T-helper 1 cell treated with Interleukin-12 subunit alpha and Interleukin-12 subunit beta and Interleukin-4 antibody, amounts not matched to agents 30 ng/mL and 1 ng/mL, for 36 hours (primary cell): ENCODE measurements around the gene TCF20. TPM values are rescaled to one million over a fixed set of nuclear protein-coding genes. Genes with fewer than 3 reads are reported as not detected.

Experiments
- intact Hi-C: fragments of 100-400 bp; cut with micrococcal nuclease; formaldehyde crosslinking; loops from one replicate; pipeline ENCODE4 v1.15.1; 2024
- total RNA-seq: library from RNA; stranded (reverse); gene quantifications from 2 replicates; pipeline ENCODE4 v1.2.3, GENCODE V29; 2022

The TCF20 gene
- total RNA-seq, 1 donor from 2014 or later, result 84.4 TPM

DNA sequence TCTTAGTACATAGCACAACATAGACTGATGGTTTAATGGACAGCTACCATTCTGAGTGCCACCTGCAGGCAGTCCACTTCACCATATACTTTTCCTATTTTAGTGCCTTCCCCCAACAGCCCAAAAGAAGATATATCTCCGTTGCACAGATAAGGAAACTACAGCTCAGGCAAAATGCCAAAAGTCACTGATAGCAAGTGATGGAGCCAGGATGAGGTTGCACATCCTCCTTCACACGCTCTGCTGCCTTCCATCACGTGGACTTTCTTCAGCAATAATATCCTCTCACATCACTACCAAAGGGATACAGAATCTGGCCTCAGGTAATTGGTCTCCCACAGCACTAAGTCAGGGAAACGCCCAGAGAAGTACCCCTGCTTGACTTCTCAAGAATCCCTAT is 7.5 kb downstream of the TCF20 start:
- intact Hi-C loops, result loop anchor here (2.0 kb wide), 1 partner anchor 46 kb away; no protein-coding TSS in a partner anchor

DNA sequence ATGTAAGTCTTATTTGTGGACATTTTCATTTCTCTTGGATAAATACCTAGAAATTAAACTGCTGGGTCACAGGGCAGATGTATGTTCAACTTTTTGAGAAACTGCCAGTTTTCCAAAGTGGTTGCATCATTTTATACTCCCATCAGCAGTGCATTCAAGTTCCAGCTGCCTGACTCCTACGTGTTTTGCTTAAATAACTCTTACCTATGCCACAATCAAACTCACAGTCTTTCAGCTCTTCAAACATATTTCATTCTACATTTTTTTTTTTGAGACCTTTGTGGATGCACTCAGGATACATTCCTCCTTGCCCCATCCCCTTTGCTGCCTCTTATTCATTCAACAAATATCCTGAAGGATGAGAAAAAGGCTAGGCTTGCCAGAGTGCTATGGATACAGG is 9.2 kb downstream of the TCF20 start:
- intact Hi-C loops, result no loop called here

DNA sequence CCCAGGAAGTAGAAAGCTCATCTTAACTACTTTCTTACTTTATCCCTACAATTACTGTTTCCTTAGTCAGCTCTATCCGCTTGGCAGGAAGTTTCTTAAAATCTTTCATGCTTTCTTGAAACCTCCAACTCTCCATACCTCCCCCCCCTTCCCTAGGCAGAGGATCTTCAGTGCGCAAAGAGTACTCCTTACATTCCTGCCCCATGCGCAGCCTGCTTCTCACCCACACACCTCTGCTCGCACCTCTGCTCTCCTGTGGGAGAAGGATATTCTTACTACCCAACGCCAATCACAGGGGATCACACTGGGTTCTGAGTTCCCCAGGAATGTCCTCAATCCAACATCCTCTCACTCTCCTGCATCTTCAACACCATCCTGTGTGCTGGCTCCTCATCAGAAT is 12.3 kb downstream of the TCF20 start:
- intact Hi-C loops, result no loop called here

DNA sequence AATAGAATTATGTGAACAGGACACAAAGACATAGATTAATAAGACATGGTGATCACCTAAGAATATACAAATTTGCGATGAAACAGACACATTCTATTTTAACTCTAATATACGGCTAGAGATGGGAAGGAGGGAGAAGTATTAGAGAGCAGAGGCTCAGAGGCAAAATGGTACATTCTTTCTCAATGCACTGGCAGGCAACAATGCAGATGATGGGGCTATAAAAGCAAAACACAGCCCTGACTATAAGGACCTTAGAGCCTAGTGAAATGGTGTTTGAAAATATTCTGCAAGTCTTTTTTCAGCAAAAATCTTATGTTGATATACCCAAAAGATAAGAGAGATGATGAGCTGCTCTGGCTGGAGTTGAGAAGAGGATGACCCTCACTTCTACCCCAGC is 13.1 kb downstream of the TCF20 start:
- intact Hi-C loops, result no loop called here

DNA sequence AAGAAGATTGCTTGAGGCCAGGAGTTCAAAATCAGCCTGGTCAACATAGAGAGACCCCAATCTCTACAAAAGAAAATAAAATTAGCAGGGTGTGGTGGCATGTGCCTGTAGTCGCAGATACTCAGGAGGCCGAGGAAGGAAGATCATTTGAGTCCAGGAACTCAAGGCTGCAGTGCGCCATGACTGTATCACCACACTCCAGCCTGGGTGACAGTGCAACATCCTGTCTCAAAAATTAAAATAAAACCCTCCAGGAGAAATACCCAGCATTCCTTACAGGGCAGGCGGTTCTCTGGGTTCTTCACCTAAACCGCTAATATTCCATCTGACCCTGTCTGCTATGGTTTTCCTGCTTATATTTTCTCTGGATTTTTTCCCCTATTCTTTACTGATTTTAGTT is 13.5 kb downstream of the TCF20 start:
- intact Hi-C loops, result no loop called here

DNA sequence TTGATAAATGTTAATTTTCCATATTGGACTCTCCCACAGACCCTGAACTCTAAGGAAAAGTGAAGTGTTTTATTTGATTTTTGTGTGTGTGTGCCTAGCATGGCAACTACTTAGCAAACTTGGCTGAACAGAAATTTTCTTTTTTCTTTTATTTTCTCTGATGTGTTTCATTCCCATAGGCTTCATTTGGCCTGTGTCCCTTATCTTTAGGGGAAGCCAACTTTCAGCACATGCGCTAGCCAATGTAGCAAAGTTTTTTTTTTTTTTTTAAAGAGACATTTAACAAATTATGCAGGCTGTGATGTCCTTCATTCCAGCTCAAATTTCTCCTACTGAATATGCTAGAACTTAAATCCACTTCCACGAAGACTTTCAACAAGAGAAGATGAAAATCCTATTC is 14.2 kb downstream of the TCF20 start:
- intact Hi-C loops, result no loop called here

DNA sequence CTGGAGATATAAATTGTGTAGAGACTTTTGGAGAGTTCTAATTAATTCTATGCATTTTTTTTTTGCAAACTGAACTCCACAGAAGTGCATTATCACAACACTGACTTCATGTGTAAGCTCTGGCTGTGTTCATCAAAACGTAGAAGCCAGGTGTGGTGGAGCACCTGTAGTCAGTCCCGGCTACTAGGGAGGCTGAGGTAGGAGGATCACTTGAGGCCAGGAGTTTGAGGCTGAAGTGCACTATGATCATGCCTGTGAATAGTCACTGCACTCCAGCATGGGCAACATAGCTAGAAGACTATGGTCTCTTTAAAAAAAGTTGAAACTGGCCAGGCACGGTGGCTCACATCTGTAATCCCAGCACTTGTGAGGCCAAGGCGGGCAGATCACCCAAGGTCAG is 20.6 kb downstream of the TCF20 start:
- intact Hi-C loops, result no loop called here

DNA sequence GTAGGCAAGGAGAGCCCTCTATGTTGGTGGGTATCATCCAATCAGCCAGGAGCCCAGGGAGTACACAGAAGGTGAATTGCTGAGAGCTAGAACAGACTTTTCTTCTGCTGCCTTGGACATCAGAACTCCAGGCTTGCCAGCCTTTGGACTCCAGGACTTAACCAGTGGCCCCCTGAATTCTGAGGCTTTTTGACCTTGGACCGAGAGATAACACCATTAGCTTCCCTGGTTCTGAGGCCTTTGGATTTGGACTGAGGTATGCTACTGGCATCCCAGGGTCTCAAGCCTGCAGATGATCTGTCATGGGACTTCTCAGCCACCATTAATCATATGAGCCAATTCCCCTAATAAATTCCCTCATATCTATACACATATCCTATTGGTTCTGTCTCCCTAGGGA is 21.5 kb downstream of the TCF20 start:
- intact Hi-C loops, result no loop called here

DNA sequence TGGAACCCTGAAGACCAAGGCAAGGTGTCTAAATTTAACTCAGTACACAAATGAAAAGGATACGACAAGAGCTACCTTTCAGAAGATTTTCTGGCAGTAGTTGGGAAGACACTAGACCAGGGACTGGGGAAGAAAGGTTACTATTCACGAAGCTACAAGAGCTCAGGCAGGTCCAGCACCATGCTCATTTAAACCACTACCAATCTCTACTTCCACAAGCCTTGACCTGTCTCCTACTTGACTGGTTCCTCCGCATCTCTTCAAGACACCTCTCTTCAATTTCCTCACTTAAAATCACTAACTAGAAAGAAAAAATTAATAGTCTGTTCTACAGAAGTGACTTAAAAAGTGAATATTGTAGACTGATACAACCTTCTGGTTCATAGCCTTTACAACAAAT is 22.9 kb downstream of the TCF20 start:
- intact Hi-C loops, result no loop called here

DNA sequence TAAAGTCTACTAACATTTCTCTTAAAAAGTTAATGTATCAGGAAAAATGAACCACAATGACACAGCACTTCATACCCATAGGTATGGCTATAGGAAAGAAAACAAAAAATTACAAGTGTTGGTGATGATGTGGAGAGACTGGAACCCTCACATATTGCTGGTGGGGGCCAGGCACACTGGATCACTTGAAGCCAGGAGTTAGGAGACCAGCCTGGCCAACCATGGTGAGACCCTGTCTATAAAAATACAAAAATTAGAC is 26.7 kb downstream of the TCF20 start:
- intact Hi-C loops, result no loop called here

DNA sequence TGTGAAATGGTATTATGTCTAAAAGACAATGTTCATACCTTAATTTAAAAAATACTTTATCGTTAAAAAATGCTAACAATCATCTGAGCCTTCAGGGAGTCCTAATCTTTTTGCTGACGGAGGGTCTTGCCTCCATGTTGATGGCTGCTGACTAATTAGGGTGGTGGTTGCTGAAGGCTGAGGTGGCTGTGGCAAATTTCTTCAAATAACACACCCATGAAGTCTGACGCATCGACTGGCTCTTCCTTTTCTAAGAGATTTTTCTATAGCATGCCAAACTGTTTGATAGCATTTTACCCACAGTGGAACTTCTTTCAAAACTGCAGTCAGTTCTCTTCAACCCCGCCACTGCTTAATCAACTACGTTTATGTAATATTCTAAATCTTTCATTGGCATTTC is 33.6 kb downstream of the TCF20 start:
- intact Hi-C loops, result no loop called here

DNA sequence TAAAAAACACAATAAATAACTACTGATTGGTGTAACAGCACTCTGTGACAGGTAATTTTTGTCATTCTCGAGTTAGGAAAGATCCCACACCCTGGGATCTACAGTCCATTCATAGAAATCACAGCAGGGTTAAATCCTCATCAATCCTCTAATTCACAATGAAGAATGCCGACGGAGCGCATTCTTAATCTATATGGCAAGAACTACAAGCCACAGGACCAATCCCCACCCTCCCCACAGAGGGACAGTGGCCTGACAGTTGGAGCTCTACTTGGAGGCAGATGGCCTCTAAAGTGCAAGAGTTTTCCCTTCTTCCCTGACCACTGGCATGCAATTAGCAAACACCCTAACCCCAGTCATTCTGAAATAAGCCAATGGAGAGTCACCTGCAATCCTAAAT is 34.2 kb downstream of the TCF20 start:
- intact Hi-C loops, result no loop called here

DNA sequence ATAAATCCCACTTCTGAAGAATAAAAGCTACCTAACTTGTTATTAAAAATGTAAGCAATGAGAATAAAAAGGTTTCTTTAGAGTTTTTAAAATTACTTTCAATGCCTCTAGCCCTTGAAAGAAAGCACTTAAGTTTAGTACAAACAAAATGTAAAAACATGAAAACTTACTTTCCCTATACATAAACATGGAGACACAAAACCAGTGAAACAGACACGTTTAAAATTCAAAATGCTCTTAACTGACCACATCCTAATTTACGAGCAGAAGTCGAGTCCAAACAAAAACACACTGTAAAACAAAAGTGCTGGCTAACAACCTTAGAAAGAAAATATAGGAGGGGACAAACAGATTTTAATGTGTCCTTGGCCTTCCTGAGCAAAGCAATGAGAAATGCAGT is 36.6 kb downstream of the TCF20 start:
- intact Hi-C loops, result no loop called here

DNA sequence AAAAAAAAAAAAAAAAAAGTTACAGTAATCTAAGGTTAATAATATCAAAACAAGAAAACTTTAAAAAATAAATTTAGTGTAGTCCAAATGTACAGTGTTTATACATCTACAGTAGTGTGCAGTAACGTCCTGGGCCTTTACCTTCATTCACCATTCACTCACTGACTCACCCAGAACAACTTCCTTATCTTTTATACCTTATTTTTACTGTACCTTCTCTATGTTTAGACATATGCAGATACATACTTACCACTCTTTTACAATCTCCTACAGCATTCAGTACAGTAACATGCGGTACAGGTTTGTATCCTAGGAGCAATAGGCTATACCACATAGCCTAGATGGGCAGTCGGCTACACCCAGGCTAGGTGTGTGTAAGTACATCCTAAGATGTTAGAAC is 38.5 kb downstream of the TCF20 start:
- intact Hi-C loops, result no loop called here

DNA sequence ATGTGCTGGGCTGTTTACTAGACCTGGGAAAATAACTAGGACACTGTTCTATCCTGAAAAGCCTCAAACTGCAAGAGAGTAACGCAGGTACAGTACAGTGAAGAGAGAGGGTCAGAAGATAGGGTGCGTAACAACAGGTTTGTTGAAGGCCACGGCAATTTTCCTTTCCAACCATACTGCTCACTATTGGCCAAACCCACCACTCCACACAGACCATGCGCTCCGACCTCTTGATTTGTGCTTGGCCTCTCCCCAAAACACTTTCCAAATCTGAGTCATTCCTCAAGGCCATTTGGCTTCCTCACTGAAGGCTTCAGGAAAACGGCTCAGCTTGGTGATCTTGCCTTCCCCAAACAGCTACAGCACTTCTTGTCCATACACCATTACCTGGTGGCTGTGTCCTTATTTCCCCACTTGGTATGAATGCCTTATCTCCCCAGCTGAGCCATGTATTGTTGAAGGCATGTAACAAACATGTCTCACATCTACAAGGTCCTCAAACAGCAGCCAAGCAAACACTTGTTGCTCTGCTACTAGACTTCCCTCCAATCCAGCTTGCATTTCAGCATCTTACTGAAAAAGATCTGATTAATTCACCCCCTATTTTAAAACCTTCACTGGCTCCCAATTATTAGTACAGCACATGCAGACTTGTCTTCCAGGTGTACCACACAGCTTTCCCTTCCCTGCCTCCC is 40.9 kb downstream of the TCF20 start:
- intact Hi-C loops, result no loop called here

DNA sequence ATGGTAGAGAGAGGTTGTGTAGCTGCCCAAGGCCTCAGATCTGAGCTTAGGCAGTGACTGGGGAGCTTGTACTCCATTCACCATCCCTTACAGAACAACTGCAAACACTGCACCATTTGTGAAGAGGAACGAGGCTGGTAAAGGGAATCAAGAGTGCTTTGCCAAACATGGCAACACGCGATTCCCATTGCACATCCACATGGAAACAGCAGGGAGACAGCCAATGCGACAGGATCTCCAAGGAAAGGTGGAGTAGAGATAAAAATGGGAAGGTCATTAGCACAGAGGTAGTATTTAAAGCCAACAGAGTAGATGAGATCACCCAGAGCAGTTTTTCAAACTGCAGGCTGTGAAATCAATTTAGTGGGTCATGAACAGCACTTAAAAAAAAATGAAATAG is 42.0 kb downstream of the TCF20 start:
- intact Hi-C loops, result no loop called here

DNA sequence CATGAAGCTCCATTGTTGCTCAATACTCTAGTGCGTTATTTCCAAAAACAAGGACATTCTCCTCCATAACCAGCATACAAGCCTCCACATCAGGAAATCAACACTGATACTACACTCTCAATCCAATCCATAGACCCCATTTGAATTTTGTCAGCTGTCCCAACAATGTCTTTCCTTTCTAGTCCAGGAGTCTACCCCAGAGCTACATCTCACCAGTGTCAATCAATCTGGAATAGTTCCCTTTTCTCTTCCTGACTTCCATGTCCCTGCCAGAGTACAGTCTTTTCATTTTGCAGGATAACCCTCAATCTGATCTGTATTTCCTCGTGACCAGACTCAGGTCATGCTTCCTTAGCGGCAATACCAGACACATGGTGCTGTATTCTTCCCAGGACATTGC is 43.0 kb downstream of the TCF20 start:
- intact Hi-C loops, result no loop called here

DNA sequence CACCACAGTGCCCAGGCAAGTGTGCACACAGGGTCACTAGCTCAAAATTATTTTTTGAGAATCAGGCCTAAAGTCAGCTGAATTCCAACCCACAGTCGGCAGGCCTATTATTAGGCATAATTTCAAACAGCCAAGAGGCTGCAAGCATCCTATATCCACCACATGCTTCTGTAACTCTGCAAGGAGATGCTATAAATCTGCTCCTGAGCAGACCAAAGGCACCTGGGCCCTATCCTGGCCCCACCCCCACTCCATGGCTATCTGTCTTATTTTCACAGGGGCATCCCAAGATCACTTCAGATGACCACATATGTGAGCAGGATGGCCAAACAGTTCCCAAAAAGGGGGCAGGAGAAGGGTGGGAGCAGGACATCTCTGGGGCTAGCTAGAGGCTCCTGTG is 44.6 kb downstream of the TCF20 start:
- intact Hi-C loops, result no loop called here

DNA sequence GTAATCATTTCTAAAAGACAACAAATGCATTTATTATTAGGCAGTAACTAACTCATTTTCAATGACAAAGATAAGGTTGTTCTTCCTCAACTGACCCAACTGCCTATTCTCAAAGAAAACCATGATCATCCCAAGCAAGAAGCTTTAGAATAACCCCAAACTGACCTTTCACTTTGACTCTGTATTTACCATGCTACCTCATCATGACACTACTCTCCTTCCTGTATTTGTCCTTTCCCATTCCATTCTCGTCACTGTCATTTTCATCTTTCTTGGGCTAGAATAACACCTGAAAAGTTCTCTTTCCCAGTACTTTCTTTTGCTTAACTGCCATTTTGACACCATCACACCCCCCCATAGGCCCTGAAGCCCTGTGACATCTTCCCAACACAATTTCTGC is 48.3 kb downstream of the TCF20 start:
- intact Hi-C loops, result loop anchor here (2.0 kb wide), 1 partner anchor 147 kb away; no protein-coding TSS in a partner anchor

Other genes starting within 250 kb of the TCF20 start
- 44.1 and 44.2 TPM in 2 replicates for gene NAGA, start 199.8 kb downstream of the TCF20 start, total RNA-seq
- gene PHETA2, start 196.4 kb downstream of the TCF20 start, total RNA-seq, result 4.0 and 4.7 TPM in 2 replicates
- gene SMDT1, start 191.0 kb downstream of the TCF20 start, total RNA-seq, result 82.5 and 85.9 TPM in 2 replicates
- gene NDUFA6, start 179.9 kb downstream of the TCF20 start, total RNA-seq, result 71.0 and 73.7 TPM in 2 replicates
- 6.5 and 7.0 TPM in 2 replicates for gene CYP2D6, start 139.8 kb downstream of the TCF20 start, total RNA-seq
- 0.81 and 1.1 TPM in 2 replicates for gene NFAM1, start 161.8 kb upstream of the TCF20 start, total RNA-seq
- gene RRP7A, start 249.1 kb upstream of the TCF20 start, total RNA-seq, result 68.3 and 77.6 TPM in 2 replicates